PC-9 (cell line): ENCODE data around the gene CEP63. TPM values are rescaled to one million over a fixed set of nuclear protein-coding genes. Genes with fewer than 3 reads are reported as not detected.
A peak's percentile ranks its signal among the peaks of the same experiment; 100 is the strongest.

ENCODE experiments used
- BruUV-seq: library from RNA; stranded (reverse); fragments of 400-500 nt; replicated peaks from 2 replicates; lab custom pipeline; 2021; lab: Mats Ljungman, UMichigan
- CTCF ChIA-PET: fragments of 300-600 bp; sonication (Branson Sonifier 250); formaldehyde crosslinking; loops from one replicate; lab custom pipeline; 2022; ENCODE audit warnings: antibody characterized with exemption; lab: Charles Lee
- POLR2A ChIA-PET: fragments of 300-600 bp; sonication (Branson Sonifier 250); formaldehyde crosslinking; loops from one replicate; lab custom pipeline; 2022; ENCODE audit warnings: antibody characterized with exemption; ENCODE audit not compliant: unreplicated experiment; lab: Charles Lee
- DNase-seq, 2 experiments: peaks; one replicate each; pipeline versions ENCODE4 v3.0.0 to v3.0.0-alpha.2; 2015 to 2022; ENCODE audit warnings: mixed read lengths in 1 of 2
- H2AFZ ChIP-seq: fragments of 200-600 bp; sonication (generic); 2 replicates; pipeline ENCODE4 v1.8.1; 2017; ENCODE audit warnings: antibody characterized with exemption
- H3F3A ChIP-seq: fragments of 200-600 bp; sonication (generic); 2 replicates; pipeline ENCODE4 v1.8.1; 2017; ENCODE audit warnings: antibody characterized with exemption, mild to moderate bottlenecking, low read depth; ENCODE audit not compliant: insufficient read depth
- H3K27ac ChIP-seq: fragments of 200-600 bp; sonication (generic); 2 replicates; pipeline ENCODE4 v1.6.1; 2016; ENCODE audit warnings: mixed run types
- H3K27me3 ChIP-seq: fragments of 200-600 bp; sonication (generic); 2 replicates; pipeline ENCODE4 v1.6.1; 2016; ENCODE audit warnings: low read depth, mixed run types; ENCODE audit not compliant: insufficient read depth
- H3K36me3 ChIP-seq: fragments of 200-600 bp; sonication (generic); 2 replicates; pipeline ENCODE4 v1.6.1; 2016; ENCODE audit warnings: low read depth, mixed run types
- H3K4me1 ChIP-seq: fragments of 200-600 bp; sonication (generic); replicated peaks from 2 replicates; pipeline ENCODE4 v1.6.1; 2016; ENCODE audit warnings: mixed run types; ENCODE audit not compliant: insufficient read depth
- H3K4me2 ChIP-seq: fragments of 200-600 bp; sonication (generic); 2 replicates; pipeline ENCODE4 v1.6.1; 2017; ENCODE audit warnings: mixed run types
- H3K4me3 ChIP-seq: fragments of 200-600 bp; sonication (generic); 2 replicates; pipeline ENCODE4 v1.6.1; 2016; ENCODE audit warnings: mixed run types
- H3K79me2 ChIP-seq: fragments of 200-600 bp; sonication (generic); 2 replicates; pipeline ENCODE4 v1.6.1; 2017; ENCODE audit warnings: low read depth, mixed run types
- H3K9me2 ChIP-seq: fragments of 200-600 bp; sonication (generic); 2 replicates; pipeline ENCODE4 v1.8.1; 2017; ENCODE audit warnings: mild to moderate bottlenecking; ENCODE audit not compliant: insufficient read depth
- H3K9me3 ChIP-seq: fragments of 200-600 bp; sonication (generic); 2 replicates; pipeline ENCODE4 v1.8.1; 2016; ENCODE audit warnings: low read depth; ENCODE audit not compliant: insufficient read depth
- H4K20me1 ChIP-seq: fragments of 200-600 bp; sonication (generic); 2 replicates; pipeline ENCODE4 v1.8.1; 2017; ENCODE audit not compliant: insufficient read depth
- EZH2 ChIP-seq: fragments of 200-600 bp; sonication (generic); IDR thresholded peaks from 2 replicates; pipeline ENCODE4 v1.8.0; 2017; ENCODE audit warnings: antibody characterized with exemption, low read depth
- intact Hi-C: fragments of 100-400 bp; cut with micrococcal nuclease; formaldehyde crosslinking; loops from one replicate; pipeline ENCODE4 v1.10.0; 2022; ENCODE audit not compliant: unreplicated experiment
- total RNA-seq: library from RNA; stranded (reverse); gene quantifications from 2 replicates; pipeline ENCODE4 v1.2.3, GENCODE V29; 2021
- TF ChIP-seq, protein P1 (sequence below): fragments of 200-600 bp; sonication (generic); conservative IDR thresholded peaks from 2 replicates; pipeline ENCODE4 v1.6.1; 2017; ENCODE audit warnings: mixed run types, antibody characterized with exemption, mild to moderate bottlenecking, moderate library complexity

Gene CEP63
- total RNA-seq, 1 experiment from 2014 or later, result 31.5 TPM

DNA sequence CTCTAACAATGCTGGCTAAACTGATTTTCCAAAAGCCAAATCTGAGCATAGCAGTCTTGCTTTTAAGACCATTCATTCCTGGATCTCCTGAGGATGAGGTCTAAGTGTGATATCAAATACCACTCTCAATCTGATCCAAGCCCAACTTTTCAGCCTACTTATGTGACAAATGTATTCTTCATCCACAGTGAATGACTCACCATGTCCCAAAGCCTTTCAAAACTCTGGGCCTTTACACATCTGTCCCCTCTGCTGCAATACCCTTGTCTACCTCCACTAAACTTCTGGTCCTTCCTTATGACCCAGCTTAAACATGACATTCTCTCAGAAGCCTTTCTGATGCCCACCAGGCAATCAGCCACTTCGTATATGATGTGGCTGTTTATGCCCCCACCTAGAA lies 4.7 kb upstream of the CEP63 start:
- Histone ChIP-seq H3K27me3 (no peaks in the 10 kb centered on the region), H3K9me2 (no peaks in the 10 kb centered on the region), H3K27ac (no peak overlapping the region), H3K4me1 (peaks cover 16% of the 10 kb centered on the region), H3F3A (peaks cover 33% of the 10 kb centered on the region), H3K79me2 (peaks cover 32% of the 10 kb centered on the region), H3K4me2 (no peak overlapping the region), H3K9me3 (no peaks in the 10 kb centered on the region), H3K4me3 (no peak overlapping the region), H4K20me1 (no peaks in the 10 kb centered on the region), H2AFZ (no peak overlapping the region), H3K36me3 (peaks cover 59% of the 10 kb centered on the region)
- no peak for TF ChIP-seq EZH2
- TF ChIP-seq, protein P1, sequence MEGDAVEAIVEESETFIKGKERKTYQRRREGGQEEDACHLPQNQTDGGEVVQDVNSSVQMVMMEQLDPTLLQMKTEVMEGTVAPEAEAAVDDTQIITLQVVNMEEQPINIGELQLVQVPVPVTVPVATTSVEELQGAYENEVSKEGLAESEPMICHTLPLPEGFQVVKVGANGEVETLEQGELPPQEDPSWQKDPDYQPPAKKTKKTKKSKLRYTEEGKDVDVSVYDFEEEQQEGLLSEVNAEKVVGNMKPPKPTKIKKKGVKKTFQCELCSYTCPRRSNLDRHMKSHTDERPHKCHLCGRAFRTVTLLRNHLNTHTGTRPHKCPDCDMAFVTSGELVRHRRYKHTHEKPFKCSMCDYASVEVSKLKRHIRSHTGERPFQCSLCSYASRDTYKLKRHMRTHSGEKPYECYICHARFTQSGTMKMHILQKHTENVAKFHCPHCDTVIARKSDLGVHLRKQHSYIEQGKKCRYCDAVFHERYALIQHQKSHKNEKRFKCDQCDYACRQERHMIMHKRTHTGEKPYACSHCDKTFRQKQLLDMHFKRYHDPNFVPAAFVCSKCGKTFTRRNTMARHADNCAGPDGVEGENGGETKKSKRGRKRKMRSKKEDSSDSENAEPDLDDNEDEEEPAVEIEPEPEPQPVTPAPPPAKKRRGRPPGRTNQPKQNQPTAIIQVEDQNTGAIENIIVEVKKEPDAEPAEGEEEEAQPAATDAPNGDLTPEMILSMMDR, result no peak
- POLR2A ChIA-PET, result no interaction called here
- CTCF ChIA-PET, result interaction anchor here (1.5 kb wide), 1 partner anchor 269 kb away, joined by 5 read pairs; no protein-coding TSS in a partner anchor
- no peak for DNase-seq
- no TSS peak for BruUV-seq
- intact Hi-C loops, result no loop called here

DNA sequence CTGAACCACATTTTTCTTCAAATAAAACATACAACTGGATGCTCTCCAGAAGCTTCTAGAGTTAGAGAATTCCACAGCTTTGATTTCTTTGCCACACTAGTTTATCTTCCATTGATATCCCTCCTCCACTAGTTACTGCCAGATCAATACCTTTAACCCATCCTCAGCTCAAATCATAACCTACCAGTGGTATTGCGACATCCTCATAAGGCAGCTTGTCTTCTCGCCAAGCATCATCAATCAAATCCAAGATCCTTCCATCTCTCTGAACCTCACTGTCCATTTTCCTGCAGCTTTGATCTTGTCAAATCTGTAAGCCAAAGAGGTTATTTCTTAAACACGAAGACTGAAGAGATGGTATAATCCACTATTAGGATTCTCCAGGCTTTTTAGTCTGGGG lies 3.2 kb upstream of the CEP63 start:
- Histone ChIP-seq H3K4me1 (peaks cover 24% of the 10 kb centered on the region), H3K36me3 (peaks cover 49% of the 10 kb centered on the region), H4K20me1 (no peaks in the 10 kb centered on the region), H3K9me2 (no peaks in the 10 kb centered on the region), H3K4me2 (no peak overlapping the region), H2AFZ (no peak overlapping the region), H3K27ac (no peak overlapping the region), H3K79me2 (peaks cover 46% of the 10 kb centered on the region), H3K4me3 (no peak overlapping the region), H3K27me3 (no peaks in the 10 kb centered on the region), H3F3A (peaks cover 41% of the 10 kb centered on the region), H3K9me3 (no peaks in the 10 kb centered on the region)
- DNase-seq, result no peak
- no peak for TF ChIP-seq EZH2
- TF ChIP-seq, protein P1, result no peak
- BruUV-seq, result no TSS peak
- POLR2A ChIA-PET, result no interaction called here
- intact Hi-C loops, result no loop called here
- CTCF ChIA-PET, result interaction anchor here (0.9 kb wide), 1 partner anchor 174 kb away, joined by 3 read pairs; no protein-coding TSS in a partner anchor

DNA sequence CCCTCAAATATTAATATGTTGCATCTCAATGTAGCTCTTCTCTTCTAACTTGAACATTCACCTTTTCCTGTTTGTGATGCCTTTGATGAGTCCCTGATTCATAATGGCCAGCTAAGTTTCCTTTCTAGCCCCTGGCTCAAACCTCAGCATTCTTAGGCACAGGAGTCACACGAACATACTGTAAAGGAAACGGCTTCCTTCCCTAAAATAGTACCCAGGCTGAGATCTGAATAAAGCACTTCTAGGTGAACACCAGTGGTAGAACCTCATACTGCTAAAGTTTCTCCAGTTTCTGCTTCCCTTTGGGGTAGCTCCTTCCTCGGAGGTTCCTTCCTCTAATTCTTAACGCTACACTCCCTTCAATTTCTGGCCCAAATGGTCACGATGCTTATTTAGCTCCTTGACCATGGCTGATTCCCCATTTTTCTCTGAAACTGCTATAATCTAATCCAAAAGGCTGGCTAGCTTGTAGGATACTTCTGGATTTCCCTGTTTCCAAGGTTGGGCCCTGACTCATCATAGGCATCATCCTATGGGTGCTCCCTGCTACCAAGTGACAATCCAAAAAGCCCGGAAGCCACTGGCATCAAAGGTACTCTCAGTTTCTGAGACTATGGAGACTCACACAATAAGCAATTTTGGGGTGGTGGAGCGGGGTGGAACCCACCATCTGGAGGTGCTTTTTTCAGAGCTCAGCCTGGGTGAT lies 2.5 kb upstream of the CEP63 start:
- CTCF ChIA-PET, result interaction anchor here (0.9 kb wide), 1 partner anchor 175 kb away, joined by 3 read pairs; no protein-coding TSS in a partner anchor
- Histone ChIP-seq H3K36me3 (peaks cover 41% of the 10 kb centered on the region), H3K27ac (no peak overlapping the region), H3K9me3 (no peaks in the 10 kb centered on the region), H3K4me2 (peak overlapping the region; percentile 78; the same call in 1 of the 2 replicates), H3K4me1 (peaks cover 27% of the 10 kb centered on the region), H3K79me2 (peaks cover 54% of the 10 kb centered on the region), H4K20me1 (no peaks in the 10 kb centered on the region), H3K9me2 (no peaks in the 10 kb centered on the region), H2AFZ (no peak overlapping the region), H3K27me3 (no peaks in the 10 kb centered on the region), H3F3A (peaks cover 37% of the 10 kb centered on the region), H3K4me3 (no peak overlapping the region)
- TF ChIP-seq, protein P1, result no peak
- TF ChIP-seq EZH2, result no peak
- no peak for DNase-seq
- intact Hi-C loops, result no loop called here
- BruUV-seq, result no TSS peak
- POLR2A ChIA-PET, result interaction anchor here (0.6 to 0.8 kb wide), 2 partner anchors 181 to 1796 kb away, joined by 3 to 8 read pairs; no protein-coding TSS in a partner anchor
